Brain microvascular endothelial cell (primary cell): ENCODE measurements around the gene OLA1.

ENCODE experiments used
- DNase-seq: peaks from one replicate; pipeline ENCODE4 v3.0.0-alpha.2; 2020
- H3K27ac ChIP-seq: fragments of 250-450 bp; sonication (Bioruptor Pico); 2 replicates; pipeline ENCODE4 v1.5.1; 2020; ENCODE audit warnings: mild to moderate bottlenecking, moderate library complexity
- H3K27me3 ChIP-seq: fragments of 250-450 bp; sonication (Bioruptor Pico); replicated peaks from 2 replicates; pipeline ENCODE4 v1.5.1; 2020; ENCODE audit warnings: mild to moderate bottlenecking
- H3K36me3 ChIP-seq: fragments of 250-450 bp; sonication (Bioruptor Pico); replicated peaks from 2 replicates; pipeline ENCODE4 v1.5.1; 2020; ENCODE audit warnings: mild to moderate bottlenecking
- H3K4me3 ChIP-seq: 2 replicates; pipeline ENCODE4 v1.5.1; 2011; ENCODE audit warnings: low read depth, mild to moderate bottlenecking, control low read depth, low read length, moderate library complexity
- in situ Hi-C: cut with HindIII; loops from 2 replicates; pipeline ENCODE4 v1.10.0; 2017; ENCODE audit warnings: low sequenced_read_pairs, low pct_ligation_motif_present
- TF ChIP-seq, protein P1 (sequence below): IDR thresholded peaks from 2 replicates; pipeline ENCODE4 v1.5.1; 2011; ENCODE audit warnings: low read depth, mild to moderate bottlenecking, moderate library complexity, low read length, control low read depth, inconsistent platforms; ENCODE audit errors: missing control alignments

Gene OLA1

DNA sequence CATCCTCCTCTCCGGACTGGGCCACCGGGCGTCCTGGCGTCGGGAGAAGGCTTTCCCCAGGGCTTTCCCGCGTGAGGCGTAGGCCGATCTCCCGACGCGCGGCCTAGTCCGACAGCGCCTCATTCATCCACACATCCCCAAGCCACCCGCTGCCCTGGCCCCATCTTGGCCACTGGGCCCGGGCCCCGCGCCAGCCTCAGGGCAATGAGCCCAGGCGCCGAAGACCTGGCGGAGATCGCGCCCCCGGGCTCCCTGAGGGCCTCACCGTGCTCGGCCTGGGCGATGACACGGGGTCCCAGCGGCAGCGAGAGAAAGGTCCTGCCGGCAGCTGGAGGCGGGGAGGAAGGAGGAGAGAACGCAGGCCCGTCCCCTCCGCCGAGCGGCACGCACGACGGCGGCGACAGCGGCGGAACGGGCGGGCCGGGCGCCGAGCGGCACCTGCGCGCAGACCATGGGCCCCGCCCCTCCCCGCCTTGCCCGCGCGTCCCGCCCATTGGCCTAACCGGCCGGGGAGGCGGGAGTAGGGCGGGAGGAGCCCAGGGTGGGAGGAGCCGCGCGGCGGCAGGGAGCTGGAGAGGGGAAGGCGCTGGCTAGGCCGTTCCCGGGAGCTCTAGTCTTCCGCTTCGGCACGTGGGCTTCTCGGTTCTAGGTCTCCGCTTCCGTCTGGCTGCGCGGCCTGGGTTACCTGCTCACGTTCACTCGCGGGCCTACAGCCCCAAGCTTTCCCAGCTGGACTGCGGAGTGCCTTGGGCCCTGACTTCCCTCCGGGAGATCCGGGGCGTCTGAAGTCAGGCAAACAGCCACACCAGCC lies at the start of gene OLA1:
Gene OLA1 (minus strand): TSS at position 346 of the 811 bp plus-strand sequence. CDS start 1,717 bp downstream, outside the sequence.
- in situ Hi-C loops, result no loop called here
- peak; percentile 86 for DNase-seq
- H3K36me3 ChIP-seq, result no peaks in the 10 kb centered on the region
- H3K27me3 ChIP-seq, result no peaks in the 10 kb centered on the region
- H3K4me3 ChIP-seq, result peak within 1 kb of the TSS; percentile 82
- peak within 1 kb of the TSS; percentile 52 for H3K27ac ChIP-seq
- TF ChIP-seq, protein P1, sequence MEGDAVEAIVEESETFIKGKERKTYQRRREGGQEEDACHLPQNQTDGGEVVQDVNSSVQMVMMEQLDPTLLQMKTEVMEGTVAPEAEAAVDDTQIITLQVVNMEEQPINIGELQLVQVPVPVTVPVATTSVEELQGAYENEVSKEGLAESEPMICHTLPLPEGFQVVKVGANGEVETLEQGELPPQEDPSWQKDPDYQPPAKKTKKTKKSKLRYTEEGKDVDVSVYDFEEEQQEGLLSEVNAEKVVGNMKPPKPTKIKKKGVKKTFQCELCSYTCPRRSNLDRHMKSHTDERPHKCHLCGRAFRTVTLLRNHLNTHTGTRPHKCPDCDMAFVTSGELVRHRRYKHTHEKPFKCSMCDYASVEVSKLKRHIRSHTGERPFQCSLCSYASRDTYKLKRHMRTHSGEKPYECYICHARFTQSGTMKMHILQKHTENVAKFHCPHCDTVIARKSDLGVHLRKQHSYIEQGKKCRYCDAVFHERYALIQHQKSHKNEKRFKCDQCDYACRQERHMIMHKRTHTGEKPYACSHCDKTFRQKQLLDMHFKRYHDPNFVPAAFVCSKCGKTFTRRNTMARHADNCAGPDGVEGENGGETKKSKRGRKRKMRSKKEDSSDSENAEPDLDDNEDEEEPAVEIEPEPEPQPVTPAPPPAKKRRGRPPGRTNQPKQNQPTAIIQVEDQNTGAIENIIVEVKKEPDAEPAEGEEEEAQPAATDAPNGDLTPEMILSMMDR, result no peak

DNA sequence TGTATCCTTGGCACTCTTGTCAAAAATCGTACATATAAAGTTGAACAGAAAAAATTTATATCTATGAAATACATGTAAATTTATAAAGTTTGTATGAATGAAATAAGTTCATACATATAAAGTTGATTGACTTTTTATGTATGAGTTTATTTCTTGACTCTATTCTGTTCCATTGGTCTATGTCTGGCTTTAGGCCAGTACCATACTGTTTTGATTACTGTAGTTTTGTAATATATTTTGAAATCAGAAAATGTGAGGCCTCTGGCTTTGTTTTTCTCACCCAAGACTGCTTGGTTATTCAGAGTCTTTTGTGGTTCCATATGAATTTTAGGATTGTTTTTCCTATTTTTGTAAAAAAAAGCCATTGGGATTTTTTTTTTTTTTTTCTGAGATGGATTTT lies 44.6 kb upstream of the OLA1 start:
- in situ Hi-C loops, result no loop called here
- TF ChIP-seq, protein P1, result no peak
- H3K27me3 ChIP-seq, result no peaks in the 10 kb centered on the region

DNA sequence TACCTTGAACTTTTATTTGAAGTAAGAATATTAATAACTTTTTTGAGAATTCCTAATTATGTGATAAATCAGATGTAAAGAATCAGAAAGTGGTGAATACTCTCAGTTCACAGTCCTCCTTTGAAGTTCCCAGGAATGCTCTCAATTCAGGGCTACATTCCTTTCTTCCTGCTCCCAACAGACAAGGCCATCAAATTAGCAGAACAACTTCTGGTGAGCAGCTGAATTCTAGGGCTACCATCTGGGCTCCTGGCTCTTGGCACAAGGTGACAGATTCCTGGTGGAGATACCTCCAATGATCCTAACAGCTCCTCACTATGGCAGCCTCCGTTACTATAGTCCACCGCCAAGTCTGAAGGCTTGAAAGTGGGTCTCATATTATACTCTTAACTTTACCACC lies 37.8 kb upstream of the OLA1 start:
- H3K27ac ChIP-seq, result no peak overlapping the region
- DNase-seq, result no peak
- no peak overlapping the region for H3K4me3 ChIP-seq
- no peaks in the 10 kb centered on the region for H3K27me3 ChIP-seq
- TF ChIP-seq, protein P1, result no peak
- in situ Hi-C loops, result no loop called here
- H3K36me3 ChIP-seq, result no peaks in the 10 kb centered on the region

More for the DNA sequence above, 44.6 kb upstream of the OLA1 start:
- no peak overlapping the region for H3K4me3 ChIP-seq
- DNase-seq, result no peak
- no peak overlapping the region for H3K27ac ChIP-seq
- H3K36me3 ChIP-seq, result no peaks in the 10 kb centered on the region

DNA sequence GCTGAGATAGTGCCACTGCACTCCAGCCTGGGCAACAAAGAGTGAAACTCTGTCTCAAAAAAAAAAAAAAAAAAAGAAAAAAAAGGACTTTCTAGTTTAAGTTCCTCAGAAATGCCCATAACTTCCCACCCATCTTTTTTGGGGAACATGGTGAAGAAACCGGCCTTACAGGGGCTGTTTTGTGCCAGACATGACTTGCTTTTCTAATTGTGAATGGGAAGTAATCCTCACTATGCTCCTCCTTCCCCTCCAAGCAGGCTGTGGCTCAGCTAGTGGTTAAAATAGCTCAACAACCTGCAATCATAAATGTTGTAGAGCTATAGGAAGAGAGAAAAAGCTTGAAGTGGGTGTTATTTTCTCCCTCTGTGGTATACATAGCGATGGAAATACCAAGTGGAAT lies 34.1 kb upstream of the OLA1 start:
- DNase-seq, result no peak
- in situ Hi-C loops, result no loop called here
- no peak overlapping the region for H3K27ac ChIP-seq

DNA sequence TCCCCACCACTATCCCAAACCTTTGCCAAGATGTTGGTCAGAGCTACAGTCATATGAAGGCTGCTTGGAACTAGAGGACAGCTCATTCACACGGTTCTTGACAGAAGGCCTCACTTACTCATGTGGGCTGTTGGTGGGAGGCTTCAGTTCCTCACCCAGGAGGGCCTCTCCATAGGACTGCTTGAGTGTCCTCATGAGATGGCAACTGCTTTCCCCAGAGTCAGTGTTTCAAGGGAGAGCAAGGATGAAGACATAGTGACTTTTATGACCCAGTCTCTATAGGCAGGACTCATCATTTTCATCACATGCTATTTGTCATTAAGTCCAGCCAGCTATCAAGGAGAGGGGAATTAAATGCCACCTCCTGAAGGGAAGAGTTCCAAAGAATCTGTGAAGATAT lies 33.4 kb upstream of the OLA1 start:
- in situ Hi-C loops, result no loop called here
- H3K27me3 ChIP-seq, result no peaks in the 10 kb centered on the region
- TF ChIP-seq, protein P1, result no peak
- DNase-seq, result no peak
- H3K36me3 ChIP-seq, result no peaks in the 10 kb centered on the region
- H3K4me3 ChIP-seq, result no peak overlapping the region
- H3K27ac ChIP-seq, result no peak overlapping the region

More for the DNA sequence above, 34.1 kb upstream of the OLA1 start:
- no peaks in the 10 kb centered on the region for H3K36me3 ChIP-seq
- TF ChIP-seq, protein P1, result no peak
- H3K27me3 ChIP-seq, result no peaks in the 10 kb centered on the region
- H3K4me3 ChIP-seq, result no peak overlapping the region
